Measurements from ENCODE around the gene PTPRN2. TPM values are rescaled to one million over a fixed set of nuclear protein-coding genes. Genes with fewer than 3 reads are reported as not detected.

The PTPRN2 gene
- total and polyA plus RNA-seq, 2 donors from 2014 or later: 4.8 to 6.2 TPM

DNA sequence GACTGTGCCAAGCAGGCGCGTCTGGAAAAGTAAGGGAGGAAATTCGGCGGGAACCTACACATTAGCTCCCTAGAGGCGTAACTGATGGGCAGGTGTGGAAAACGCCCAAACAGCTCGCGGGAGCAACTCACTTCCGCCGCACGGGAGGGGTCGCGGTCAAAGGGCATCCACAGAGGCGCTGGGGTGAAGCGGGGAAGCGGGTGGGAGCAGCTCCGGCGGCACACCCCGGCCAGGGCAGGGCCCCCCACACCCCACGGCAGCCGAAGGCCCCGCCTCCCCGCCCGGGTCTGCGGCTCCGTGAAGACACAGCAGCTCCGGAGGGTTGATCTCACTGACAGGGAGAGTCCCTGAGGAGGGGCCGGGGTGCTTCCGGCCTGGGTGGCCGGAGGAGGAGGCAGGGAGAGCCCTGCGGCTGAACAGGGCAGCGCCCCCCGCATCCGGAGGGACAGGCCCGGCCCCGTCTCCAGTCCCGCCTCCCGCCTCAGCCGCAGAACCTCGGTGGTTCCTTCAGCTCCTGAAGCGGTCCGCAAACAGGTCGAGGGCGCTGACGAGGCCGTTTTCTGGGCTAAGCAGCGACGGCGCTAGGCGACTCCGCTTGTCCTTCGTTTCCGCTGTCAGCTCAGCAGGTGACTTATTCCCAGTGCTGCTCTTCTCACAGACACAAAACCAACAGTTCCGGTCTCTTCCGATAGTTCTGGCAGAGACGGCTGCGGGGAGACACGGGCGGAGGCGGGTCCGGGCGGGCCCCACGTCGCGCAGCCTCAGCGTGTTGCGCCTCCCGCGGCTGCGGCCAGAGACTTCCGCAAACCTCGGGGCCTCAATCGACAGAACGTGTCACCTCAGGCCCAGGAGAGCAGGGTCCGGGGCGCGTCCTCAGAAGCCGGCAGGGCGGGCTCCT lies 974.7 kb downstream of the PTPRN2 start:
- Histone ChIP-seq H3K27ac (ENCODE audit: low read depth in 2 of 2, low read length in 2 of 2) (no peak overlapping the region), H3K9ac (ENCODE audit: low read length in 3 of 3) (no peak overlapping the region), H3K9me3 (ENCODE audit: control insufficient read depth in 2 of 3, insufficient read depth in 1 of 3, low read length in 3 of 3) (no peaks in the 10 kb centered on the region), H3K27me3 (ENCODE audit: control insufficient read depth, insufficient read depth, low read length) (peaks cover 6% of the 10 kb centered on the region), H3K4me3 (ENCODE audit: low read length in 3 of 3) (peak overlapping the region in 2 of 3 donors; percentile 44 to 56), H3K36me3 (ENCODE audit: control insufficient read depth in 2 of 3, insufficient read depth in 3 of 3, low read length in 3 of 3) (no peaks in the 10 kb centered on the region), H3K4me1 (ENCODE audit: control insufficient read depth in 2 of 3, insufficient read depth in 2 of 3, low read depth in 1 of 3, low read length in 3 of 3) (no peaks in the 10 kb centered on the region)
- intact Hi-C loops (cut with DNase I): no loop called here
- TF ChIP-seq, protein P1, sequence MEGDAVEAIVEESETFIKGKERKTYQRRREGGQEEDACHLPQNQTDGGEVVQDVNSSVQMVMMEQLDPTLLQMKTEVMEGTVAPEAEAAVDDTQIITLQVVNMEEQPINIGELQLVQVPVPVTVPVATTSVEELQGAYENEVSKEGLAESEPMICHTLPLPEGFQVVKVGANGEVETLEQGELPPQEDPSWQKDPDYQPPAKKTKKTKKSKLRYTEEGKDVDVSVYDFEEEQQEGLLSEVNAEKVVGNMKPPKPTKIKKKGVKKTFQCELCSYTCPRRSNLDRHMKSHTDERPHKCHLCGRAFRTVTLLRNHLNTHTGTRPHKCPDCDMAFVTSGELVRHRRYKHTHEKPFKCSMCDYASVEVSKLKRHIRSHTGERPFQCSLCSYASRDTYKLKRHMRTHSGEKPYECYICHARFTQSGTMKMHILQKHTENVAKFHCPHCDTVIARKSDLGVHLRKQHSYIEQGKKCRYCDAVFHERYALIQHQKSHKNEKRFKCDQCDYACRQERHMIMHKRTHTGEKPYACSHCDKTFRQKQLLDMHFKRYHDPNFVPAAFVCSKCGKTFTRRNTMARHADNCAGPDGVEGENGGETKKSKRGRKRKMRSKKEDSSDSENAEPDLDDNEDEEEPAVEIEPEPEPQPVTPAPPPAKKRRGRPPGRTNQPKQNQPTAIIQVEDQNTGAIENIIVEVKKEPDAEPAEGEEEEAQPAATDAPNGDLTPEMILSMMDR (IDR thresholded peaks at IDR 0.05; ENCODE audit: borderline replicate concordance, extremely low read depth, insufficient read depth): no peak
- FAIRE-seq: no peak
- DNase-seq: peak in 4 of 5 donors; percentile 53 to 83 (median 71)

DNA sequence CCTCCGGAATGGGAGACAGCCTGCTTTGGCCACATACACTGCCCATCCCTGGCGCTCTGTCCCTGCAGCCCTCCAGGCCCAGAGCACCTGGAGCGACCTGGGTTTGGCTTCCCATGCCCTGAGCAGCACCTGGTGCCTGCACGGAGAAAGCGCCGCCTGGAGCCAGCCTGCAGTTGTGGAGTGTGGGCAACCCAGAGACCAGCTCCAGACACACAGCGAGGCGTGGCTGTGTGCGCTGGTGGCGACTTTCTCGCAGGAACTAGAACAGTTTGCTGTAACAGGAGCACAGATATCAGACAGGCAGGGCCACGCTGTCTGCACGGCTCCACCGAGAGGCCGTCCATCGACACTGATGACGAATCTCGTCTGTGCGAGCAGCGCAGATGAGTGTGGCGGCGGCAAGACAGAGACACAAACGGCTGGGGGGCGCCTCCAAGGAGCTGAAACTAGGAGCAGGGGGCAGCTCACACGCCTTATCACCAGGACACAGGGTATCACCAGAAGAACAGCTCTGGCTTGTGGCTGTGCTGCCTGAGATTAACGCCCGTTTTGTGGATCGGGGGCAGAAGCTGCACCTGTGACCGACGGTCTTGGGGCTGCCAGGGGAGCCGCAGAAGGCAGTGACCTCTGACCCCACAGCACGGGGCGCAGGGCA lies 975.5 kb downstream of the PTPRN2 start:
- H3K9me3 ChIP-seq (ENCODE audit: control insufficient read depth in 2 of 3, insufficient read depth in 1 of 3, low read length in 3 of 3): no peaks in the 10 kb centered on the region
- intact Hi-C loops (cut with DNase I): no loop called here
- H3K27me3 ChIP-seq (ENCODE audit: control insufficient read depth, insufficient read depth, low read length): peaks cover 6% of the 10 kb centered on the region
- TF ChIP-seq, protein P1 (IDR thresholded peaks at IDR 0.05; ENCODE audit: borderline replicate concordance, extremely low read depth, insufficient read depth): no peak
- H3K4me3 ChIP-seq (ENCODE audit: low read length in 3 of 3): no peak overlapping the region
- no peaks in the 10 kb centered on the region for H3K4me1 ChIP-seq (ENCODE audit: control insufficient read depth in 2 of 3, insufficient read depth in 2 of 3, low read depth in 1 of 3, low read length in 3 of 3)
- no peak overlapping the region for H3K27ac ChIP-seq (ENCODE audit: low read depth in 2 of 2, low read length in 2 of 2)
- DNase-seq (peak in 2 of 5 donors; percentile 41 to 52), FAIRE-seq (no peak)
- H3K36me3 ChIP-seq (ENCODE audit: control insufficient read depth in 2 of 3, insufficient read depth in 3 of 3, low read length in 3 of 3): no peaks in the 10 kb centered on the region
- no peak overlapping the region for H3K9ac ChIP-seq (ENCODE audit: low read length in 3 of 3)

DNA sequence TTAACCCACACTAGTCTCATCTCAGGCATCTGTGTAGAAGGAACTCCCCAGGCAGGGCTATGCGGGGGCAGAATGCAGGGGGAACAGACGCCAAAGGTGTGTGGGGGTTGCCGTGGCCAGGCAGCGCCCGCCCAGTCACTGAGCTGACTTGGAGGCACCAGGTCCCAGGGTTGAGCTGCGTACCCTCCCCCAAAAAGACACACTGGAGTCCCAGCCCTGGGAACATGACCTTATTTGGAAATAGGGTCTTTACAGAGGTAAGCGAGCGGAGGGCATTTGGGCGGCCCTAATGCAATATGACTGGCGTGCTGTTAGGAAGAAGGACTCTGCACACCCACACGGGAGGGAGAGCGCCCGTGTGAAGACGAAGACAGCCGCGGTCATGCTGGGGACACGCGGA lies 976.3 kb downstream of the PTPRN2 start:
- TF ChIP-seq, protein P1 (IDR thresholded peaks at IDR 0.05; ENCODE audit: borderline replicate concordance, extremely low read depth, insufficient read depth): no peak
- Histone ChIP-seq H3K4me1 (ENCODE audit: control insufficient read depth in 2 of 3, insufficient read depth in 2 of 3, low read depth in 1 of 3, low read length in 3 of 3) (no peaks in the 10 kb centered on the region), H3K4me3 (ENCODE audit: low read length in 3 of 3) (no peak overlapping the region), H3K27me3 (ENCODE audit: control insufficient read depth, insufficient read depth, low read length) (peaks cover 5% of the 10 kb centered on the region), H3K9ac (ENCODE audit: low read length in 3 of 3) (no peak overlapping the region), H3K36me3 (ENCODE audit: control insufficient read depth in 2 of 3, insufficient read depth in 3 of 3, low read length in 3 of 3) (no peaks in the 10 kb centered on the region), H3K9me3 (ENCODE audit: control insufficient read depth in 2 of 3, insufficient read depth in 1 of 3, low read length in 3 of 3) (no peaks in the 10 kb centered on the region), H3K27ac (ENCODE audit: low read depth in 2 of 2, low read length in 2 of 2) (no peak overlapping the region)
- FAIRE-seq (no peak), DNase-seq (peak in 2 of 5 donors; percentile 35 to 54)
- intact Hi-C loops (cut with DNase I): no loop called here

Data from kidney (tissue), 14 donors.